NK-92 treated with Interleukin-12 subunit alpha and Interleukin-12 subunit beta, amount 100 ng/mL, for 24 hours (cell line): ENCODE results near the gene KLC4.

Experiments
- DNase-seq: peaks from one replicate; lab custom pipeline; 2025; lab: John Stamatoyannopoulos, UW

Gene KLC4

GRCh38 chr6:43059168-43060033, at the start of gene KLC4, which contains the start of gene MRPL2:
Gene KLC4 (plus strand): TSS chr6:43059631. CDS start chr6:43061336, 1,705 bp downstream.
Gene MRPL2 (minus strand): TSS chr6:43059434. CDS start chr6:43059381, 53 bp downstream.
- DNase-seq: peak; percentile 97

- no peak for DNase-seq
Measured at GRCh38 chr6:43011207-43011606, 48.2 kb upstream of the KLC4 start.

- DNase-seq: no peak
Measured at GRCh38 chr6:43012364-43012763, 47.1 kb upstream of the KLC4 start.

GRCh38 chr6:43013097-43013842, 46.2 kb upstream of the KLC4 start:
- no peak for DNase-seq

- DNase-seq: peak; percentile 99
Measured at GRCh38 chr6:43013843-43014433, 45.5 kb upstream of the KLC4 start, which contains the start of the genes KLHDC3 and MEA1. Gene KLHDC3 (plus strand): TSS chr6:43014249. CDS start chr6:43017193, 2,944 bp downstream. Gene MEA1 (minus strand): TSS chr6:43013946. CDS start chr6:43013813, 133 bp downstream.

- DNase-seq: no peak
Measured at GRCh38 chr6:43014434-43014909, 45.0 kb upstream of the KLC4 start.

GRCh38 chr6:43016176-43016942, 43.1 kb upstream of the KLC4 start:
- DNase-seq: no peak

GRCh38 chr6:43016943-43017334, 42.5 kb upstream of the KLC4 start:
- no peak for DNase-seq

GRCh38 chr6:43019152-43019551, 40.3 kb upstream of the KLC4 start:
- no peak for DNase-seq

- no peak for DNase-seq
Measured at GRCh38 chr6:43020052-43020705, 39.3 kb upstream of the KLC4 start.

GRCh38 chr6:43020847-43021246, 38.6 kb upstream of the KLC4 start:
- no peak for DNase-seq

GRCh38 chr6:43021270-43022047, 38.0 kb upstream of the KLC4 start, which contains the start of gene RRP36:
Gene RRP36 (plus strand): TSS chr6:43021623. CDS start chr6:43021655, 32 bp downstream.
- peak; percentile 59 for DNase-seq

- DNase-seq: no peak
Measured at GRCh38 chr6:43024436-43024835, 35.0 kb upstream of the KLC4 start.

GRCh38 chr6:43026365-43026764, 33.1 kb upstream of the KLC4 start:
- DNase-seq: no peak

GRCh38 chr6:43029120-43029519, 30.3 kb upstream of the KLC4 start:
- DNase-seq: no peak

- DNase-seq: no peak
Measured at GRCh38 chr6:43032326-43032725, 27.1 kb upstream of the KLC4 start.

- no peak for DNase-seq
Measured at GRCh38 chr6:43033496-43034189, 25.8 kb upstream of the KLC4 start.

GRCh38 chr6:43034190-43034525, 25.3 kb upstream of the KLC4 start:
- no peak for DNase-seq

- no peak for DNase-seq
Measured at GRCh38 chr6:43035495-43036194, 23.8 kb upstream of the KLC4 start.
